ENCODE data around the gene DCLRE1A. TPM values are rescaled to one million over a fixed set of nuclear protein-coding genes. Genes with fewer than 3 reads are reported as not detected.

Gene DCLRE1A
- total RNA-seq, 1 experiment from 2014 or later = 7.7 TPM

- ChIA-PET CTCF (no interaction called here), POLR2A (ENCODE audit: unreplicated experiment) (no interaction called here)
- no peaks in the 10 kb centered on the region for H3K27me3 ChIP-seq (ENCODE audit: insufficient read depth, low read depth)
- no peak overlapping the region for H3K4me3 ChIP-seq
- H3F3A ChIP-seq (ENCODE audit: insufficient read depth, low read depth) = no peaks in the 10 kb centered on the region
- H3K36me3 ChIP-seq (ENCODE audit: low read depth) = no peaks in the 10 kb centered on the region; the same call in 1 of the 2 replicates
- no peaks in the 10 kb centered on the region for H3K9me2 ChIP-seq (ENCODE audit: insufficient read depth)
- H3K4me2 ChIP-seq = 0 out of 2 replicates have a peak overlapping the region, but pooled peaks have one; percentile 2
- no TSS peak for BruUV-seq (replicated peaks)
- peak in 1 of 2 experiments; percentile 43 for DNase-seq
- no peaks in the 10 kb centered on the region; the same call in 1 of the 2 replicates for H4K20me1 ChIP-seq (ENCODE audit: insufficient read depth)
- no peak overlapping the region for H2AFZ ChIP-seq
- H3K9me3 ChIP-seq (ENCODE audit: insufficient read depth, low read depth) = no peaks in the 10 kb centered on the region
- no peaks in the 10 kb centered on the region for H3K79me2 ChIP-seq (ENCODE audit: low read depth)
- H3K4me1 ChIP-seq (replicated peaks; ENCODE audit: insufficient read depth) = peaks cover 19% of the 10 kb centered on the region
- no peak for TF ChIP-seq EZH2 (IDR thresholded peaks at IDR 0.05; ENCODE audit: low read depth)
- TF ChIP-seq, protein P1, sequence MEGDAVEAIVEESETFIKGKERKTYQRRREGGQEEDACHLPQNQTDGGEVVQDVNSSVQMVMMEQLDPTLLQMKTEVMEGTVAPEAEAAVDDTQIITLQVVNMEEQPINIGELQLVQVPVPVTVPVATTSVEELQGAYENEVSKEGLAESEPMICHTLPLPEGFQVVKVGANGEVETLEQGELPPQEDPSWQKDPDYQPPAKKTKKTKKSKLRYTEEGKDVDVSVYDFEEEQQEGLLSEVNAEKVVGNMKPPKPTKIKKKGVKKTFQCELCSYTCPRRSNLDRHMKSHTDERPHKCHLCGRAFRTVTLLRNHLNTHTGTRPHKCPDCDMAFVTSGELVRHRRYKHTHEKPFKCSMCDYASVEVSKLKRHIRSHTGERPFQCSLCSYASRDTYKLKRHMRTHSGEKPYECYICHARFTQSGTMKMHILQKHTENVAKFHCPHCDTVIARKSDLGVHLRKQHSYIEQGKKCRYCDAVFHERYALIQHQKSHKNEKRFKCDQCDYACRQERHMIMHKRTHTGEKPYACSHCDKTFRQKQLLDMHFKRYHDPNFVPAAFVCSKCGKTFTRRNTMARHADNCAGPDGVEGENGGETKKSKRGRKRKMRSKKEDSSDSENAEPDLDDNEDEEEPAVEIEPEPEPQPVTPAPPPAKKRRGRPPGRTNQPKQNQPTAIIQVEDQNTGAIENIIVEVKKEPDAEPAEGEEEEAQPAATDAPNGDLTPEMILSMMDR (conservative IDR thresholded peaks at IDR 0.05) = no peak
- intact Hi-C loops (cut with micrococcal nuclease; ENCODE audit: unreplicated experiment) = no loop called here
- H3K27ac ChIP-seq = no peak overlapping the region
Measured at GRCh38 chr10:113893570-113893969, 39.7 kb upstream of the DCLRE1A start.

GRCh38 chr10:113891476-113891875 lies 37.6 kb upstream of the DCLRE1A start:
- CTCF ChIA-PET = no interaction called here
- Histone ChIP-seq H4K20me1 (ENCODE audit: insufficient read depth) (no peaks in the 10 kb centered on the region; the same call in 1 of the 2 replicates), H3K9me2 (ENCODE audit: insufficient read depth) (no peaks in the 10 kb centered on the region), H3K4me1 (replicated peaks; ENCODE audit: insufficient read depth) (peaks cover 19% of the 10 kb centered on the region), H3K4me3 (no peak overlapping the region), H3K9me3 (ENCODE audit: insufficient read depth, low read depth) (no peaks in the 10 kb centered on the region), H3K4me2 (no peak overlapping the region), H3K27ac (no peak overlapping the region), H3K27me3 (ENCODE audit: insufficient read depth, low read depth) (no peaks in the 10 kb centered on the region), H3K36me3 (ENCODE audit: low read depth) (no peaks in the 10 kb centered on the region; the same call in 1 of the 2 replicates), H3F3A (ENCODE audit: insufficient read depth, low read depth) (no peaks in the 10 kb centered on the region), H2AFZ (no peak overlapping the region), H3K79me2 (ENCODE audit: low read depth) (no peaks in the 10 kb centered on the region)
- POLR2A ChIA-PET (ENCODE audit: unreplicated experiment) = no interaction called here
- no peak for DNase-seq
- no TSS peak for BruUV-seq (replicated peaks)
- TF ChIP-seq, protein P1 (conservative IDR thresholded peaks at IDR 0.05) = no peak
- TF ChIP-seq EZH2 (IDR thresholded peaks at IDR 0.05; ENCODE audit: low read depth) = no peak
- intact Hi-C loops (cut with micrococcal nuclease; ENCODE audit: unreplicated experiment) = no loop called here

GRCh38 chr10:113890769-113891168 lies 36.9 kb upstream of the DCLRE1A start:
- Histone ChIP-seq H3K9me3 (ENCODE audit: insufficient read depth, low read depth) (no peaks in the 10 kb centered on the region), H3K27ac (no peak overlapping the region), H2AFZ (no peak overlapping the region), H3K4me1 (replicated peaks; ENCODE audit: insufficient read depth) (peaks cover 19% of the 10 kb centered on the region), H3K27me3 (ENCODE audit: insufficient read depth, low read depth) (no peaks in the 10 kb centered on the region), H3K9me2 (ENCODE audit: insufficient read depth) (no peaks in the 10 kb centered on the region), H3K4me2 (no peak overlapping the region), H3F3A (ENCODE audit: insufficient read depth, low read depth) (no peaks in the 10 kb centered on the region), H3K4me3 (no peak overlapping the region), H4K20me1 (ENCODE audit: insufficient read depth) (no peaks in the 10 kb centered on the region; the same call in 1 of the 2 replicates), H3K79me2 (ENCODE audit: low read depth) (no peaks in the 10 kb centered on the region), H3K36me3 (ENCODE audit: low read depth) (no peaks in the 10 kb centered on the region; the same call in 1 of the 2 replicates)
- no TSS peak for BruUV-seq (replicated peaks)
- ChIA-PET POLR2A (ENCODE audit: unreplicated experiment) (no interaction called here), CTCF (no interaction called here)
- TF ChIP-seq EZH2 (IDR thresholded peaks at IDR 0.05; ENCODE audit: low read depth) = no peak
- DNase-seq = no peak
- intact Hi-C loops (cut with micrococcal nuclease; ENCODE audit: unreplicated experiment) = no loop called here

DNA sequence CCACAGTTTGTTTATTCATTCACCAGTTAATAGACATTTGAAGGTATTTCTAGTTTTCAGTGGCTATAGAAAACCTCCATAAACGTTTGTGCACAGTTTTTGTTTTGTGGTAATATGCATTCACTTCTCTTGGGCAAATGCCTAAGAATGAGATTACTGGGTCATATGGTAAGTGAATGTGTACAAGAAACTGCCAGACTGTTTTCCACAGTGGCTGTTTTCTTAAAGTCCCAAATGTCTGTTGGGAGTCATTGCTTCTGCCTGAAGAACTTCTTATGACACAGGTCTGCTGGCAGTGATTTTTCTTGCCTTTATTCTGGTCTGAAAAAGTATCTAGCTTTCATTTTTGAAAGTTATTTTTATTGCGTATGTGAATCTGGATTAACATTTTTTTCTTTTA lies 36.0 kb upstream of the DCLRE1A start:
- no peaks in the 10 kb centered on the region; the same call in 1 of the 2 replicates for H3K36me3 ChIP-seq (ENCODE audit: low read depth)
- H4K20me1 ChIP-seq (ENCODE audit: insufficient read depth) = no peaks in the 10 kb centered on the region
- H3K9me2 ChIP-seq (ENCODE audit: insufficient read depth) = no peaks in the 10 kb centered on the region
- no peak for DNase-seq
- H3F3A ChIP-seq (ENCODE audit: insufficient read depth, low read depth) = no peaks in the 10 kb centered on the region
- no peaks in the 10 kb centered on the region for H3K27me3 ChIP-seq (ENCODE audit: insufficient read depth, low read depth)
- TF ChIP-seq, protein P1 (conservative IDR thresholded peaks at IDR 0.05) = no peak
- no peak for TF ChIP-seq EZH2 (IDR thresholded peaks at IDR 0.05; ENCODE audit: low read depth)
- no peak overlapping the region for H3K4me2 ChIP-seq
- H3K4me1 ChIP-seq (replicated peaks; ENCODE audit: insufficient read depth) = peaks cover 12% of the 10 kb centered on the region; the same call in 1 of the 2 replicates
- ChIA-PET CTCF (no interaction called here), POLR2A (ENCODE audit: unreplicated experiment) (no interaction called here)
- H3K27ac ChIP-seq = no peak overlapping the region
- intact Hi-C loops (cut with micrococcal nuclease; ENCODE audit: unreplicated experiment) = no loop called here
- H3K79me2 ChIP-seq (ENCODE audit: low read depth) = no peaks in the 10 kb centered on the region
- no peak overlapping the region for H2AFZ ChIP-seq
- no TSS peak for BruUV-seq (replicated peaks)
- H3K4me3 ChIP-seq = no peak overlapping the region
- H3K9me3 ChIP-seq (ENCODE audit: insufficient read depth, low read depth) = no peaks in the 10 kb centered on the region

Data from PC-9 (cell line).